ENCODE measurements around the gene GRIN2A. TPM values are rescaled to one million over a fixed set of nuclear protein-coding genes. Genes with fewer than 3 reads are reported as not detected.

The GRIN2A gene
- polyA plus RNA-seq, 4 donors = 0.13 to 0.27 (median 0.19) TPM; not detected in 1

- Histone ChIP-seq H3K27ac (ENCODE audit: low read depth in 1 of 3, low read length in 2 of 3) (no peak overlapping the region), H3K9me3 (ENCODE audit: control insufficient read depth in 2 of 2, insufficient read depth in 1 of 2, low read depth in 1 of 2, low read length in 1 of 2) (no peaks in the 10 kb centered on the region), H3K4me3 (ENCODE audit: low read depth in 1 of 3, low read length in 3 of 3) (no peak overlapping the region), H3K4me1 (ENCODE audit: control insufficient read depth in 3 of 3, insufficient read depth in 2 of 3, low read depth in 1 of 3, low read length in 2 of 3) (no peaks in the 10 kb centered on the region), H3K27me3 (ENCODE audit: control insufficient read depth in 3 of 3, insufficient read depth in 3 of 3, low read length in 3 of 3) (no peaks in the 10 kb centered on the region), H3K36me3 (ENCODE audit: control insufficient read depth in 3 of 3, insufficient read depth in 2 of 3, low read depth in 1 of 3, low read length in 3 of 3) (no peaks in the 10 kb centered on the region)
- no peak for FAIRE-seq
- DNase-seq = no peak
- 70 to 77% (median 75%) methylated on average over 5 of the region's 5 CpGs for WGBS, 3 donors
These were observed 268.5 kb downstream of the GRIN2A start for GRCh38 chr16:9913604-9914326.

GRCh38 chr16:9911989-9912388 is 270.2 kb downstream of the GRIN2A start:
- 94 to 98% (median 96%) methylated on average over 4 of the region's 4 CpGs for WGBS, 3 donors
- FAIRE-seq (no peak), DNase-seq (no peak)
- Histone ChIP-seq H3K9me3 (ENCODE audit: control insufficient read depth in 2 of 2, insufficient read depth in 1 of 2, low read depth in 1 of 2, low read length in 1 of 2) (no peaks in the 10 kb centered on the region), H3K36me3 (ENCODE audit: control insufficient read depth in 3 of 3, insufficient read depth in 2 of 3, low read depth in 1 of 3, low read length in 3 of 3) (no peaks in the 10 kb centered on the region), H3K27me3 (ENCODE audit: control insufficient read depth in 3 of 3, insufficient read depth in 3 of 3, low read length in 3 of 3) (no peaks in the 10 kb centered on the region), H3K4me1 (ENCODE audit: control insufficient read depth in 3 of 3, insufficient read depth in 2 of 3, low read depth in 1 of 3, low read length in 2 of 3) (no peaks in the 10 kb centered on the region), H3K4me3 (ENCODE audit: low read depth in 1 of 3, low read length in 3 of 3) (no peak overlapping the region), H3K27ac (ENCODE audit: low read depth in 1 of 3, low read length in 2 of 3) (no peak overlapping the region)

DNA sequence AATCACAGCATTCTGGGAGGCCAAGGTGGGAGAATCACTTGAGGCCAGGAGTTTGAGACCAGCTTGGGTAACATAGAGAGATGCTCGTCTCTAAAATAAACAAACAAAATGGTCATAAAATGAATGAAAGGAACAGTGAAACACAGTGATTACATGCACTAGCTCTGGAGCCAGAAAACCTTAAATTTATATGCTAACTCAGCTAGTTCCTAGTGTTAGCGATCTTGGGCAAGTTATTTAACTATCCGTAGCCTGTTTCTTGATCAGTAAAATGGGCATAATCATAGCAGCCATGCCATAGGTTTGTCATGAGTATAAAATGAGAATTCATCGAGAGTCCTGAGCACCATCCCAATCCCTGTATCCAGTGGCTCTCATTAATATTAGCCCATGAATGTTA is 271.0 kb downstream of the GRIN2A start:
- Histone ChIP-seq H3K27me3 (ENCODE audit: control insufficient read depth in 3 of 3, insufficient read depth in 3 of 3, low read length in 3 of 3) (no peaks in the 10 kb centered on the region), H3K27ac (ENCODE audit: low read depth in 1 of 3, low read length in 2 of 3) (no peak overlapping the region), H3K36me3 (ENCODE audit: control insufficient read depth in 3 of 3, insufficient read depth in 2 of 3, low read depth in 1 of 3, low read length in 3 of 3) (no peaks in the 10 kb centered on the region), H3K9me3 (ENCODE audit: control insufficient read depth in 2 of 2, insufficient read depth in 1 of 2, low read depth in 1 of 2, low read length in 1 of 2) (no peaks in the 10 kb centered on the region), H3K4me1 (ENCODE audit: control insufficient read depth in 3 of 3, insufficient read depth in 2 of 3, low read depth in 1 of 3, low read length in 2 of 3) (no peaks in the 10 kb centered on the region), H3K4me3 (ENCODE audit: low read depth in 1 of 3, low read length in 3 of 3) (no peak overlapping the region)
- FAIRE-seq (no peak), DNase-seq (no peak)
- 67 to 77% (median 69%) methylated on average over 4 of the region's 4 CpGs for WGBS, 3 donors

DNA sequence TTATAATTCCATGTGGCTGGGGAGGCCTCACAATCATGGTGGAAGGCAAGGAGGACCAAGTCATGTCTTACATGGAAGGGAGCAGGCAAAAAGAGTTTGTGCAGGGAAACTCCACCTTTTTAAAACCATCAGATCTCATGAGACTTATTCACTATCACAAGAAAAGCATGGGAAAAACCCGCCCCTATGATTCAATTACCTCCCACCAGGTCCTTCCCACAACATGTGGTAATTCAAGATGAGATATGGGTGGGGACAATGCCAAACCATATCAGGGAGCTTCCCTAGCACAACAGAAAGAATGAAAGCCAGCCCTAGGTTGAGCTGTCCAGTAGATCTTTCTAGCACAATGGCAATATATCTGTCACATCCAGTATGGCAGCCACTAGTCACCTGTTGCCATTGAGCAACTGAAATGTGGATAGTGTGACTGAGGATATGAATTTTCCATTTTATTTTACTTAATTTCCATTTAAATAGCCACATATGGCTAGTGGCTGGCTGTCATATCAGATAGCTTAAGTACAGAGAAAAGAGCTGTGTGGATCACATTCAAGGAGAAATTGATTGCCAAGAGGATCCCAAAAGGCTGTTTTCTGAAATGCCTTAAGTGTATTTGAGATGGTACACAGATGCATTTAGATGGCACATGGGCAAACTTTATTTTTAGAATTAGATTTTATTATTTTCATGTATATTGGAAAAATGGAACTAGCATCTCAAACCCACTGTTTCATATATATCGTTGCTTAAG is 273.0 kb downstream of the GRIN2A start:
- FAIRE-seq (no peak), DNase-seq (no peak)
- Histone ChIP-seq H3K36me3 (ENCODE audit: control insufficient read depth in 3 of 3, insufficient read depth in 2 of 3, low read depth in 1 of 3, low read length in 3 of 3) (no peaks in the 10 kb centered on the region), H3K9me3 (ENCODE audit: control insufficient read depth in 2 of 2, insufficient read depth in 1 of 2, low read depth in 1 of 2, low read length in 1 of 2) (no peaks in the 10 kb centered on the region), H3K4me3 (ENCODE audit: low read depth in 1 of 3, low read length in 3 of 3) (no peak overlapping the region), H3K4me1 (ENCODE audit: control insufficient read depth in 3 of 3, insufficient read depth in 2 of 3, low read depth in 1 of 3, low read length in 2 of 3) (no peaks in the 10 kb centered on the region), H3K27me3 (ENCODE audit: control insufficient read depth in 3 of 3, insufficient read depth in 3 of 3, low read length in 3 of 3) (no peaks in the 10 kb centered on the region), H3K27ac (ENCODE audit: low read depth in 1 of 3, low read length in 2 of 3) (no peak overlapping the region)
- WGBS, 3 donors = 83 to 92% (median 89%) methylated on average over 2 of the region's 2 CpGs

DNA sequence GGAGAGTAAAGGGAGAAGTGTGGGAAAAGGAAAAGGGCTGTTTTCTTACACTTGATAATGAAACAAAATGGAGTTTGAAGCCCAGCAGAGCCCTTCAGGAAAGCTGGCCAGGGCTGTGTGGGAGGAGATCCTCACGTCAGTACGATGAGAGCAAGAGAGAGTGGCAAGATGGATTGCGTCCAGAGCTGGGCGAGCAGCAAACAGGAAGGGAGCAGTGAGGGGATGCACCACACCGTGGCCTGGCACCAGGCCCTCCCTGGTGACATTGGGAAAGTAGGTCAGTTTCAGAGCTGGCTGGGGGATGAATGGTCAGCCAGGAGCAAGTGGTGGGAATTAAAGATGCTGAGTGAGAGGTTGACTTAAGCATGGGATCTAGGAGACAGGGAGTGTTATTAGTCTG is 273.6 kb downstream of the GRIN2A start:
- DNase-seq (no peak), FAIRE-seq (no peak)
- H3K4me1 ChIP-seq (ENCODE audit: control insufficient read depth in 3 of 3, insufficient read depth in 2 of 3, low read depth in 1 of 3, low read length in 2 of 3) = no peaks in the 10 kb centered on the region
- 48 to 74% (median 65%) methylated on average over 5 of the region's 5 CpGs for WGBS, 3 donors
- H3K27ac ChIP-seq (ENCODE audit: low read depth in 1 of 3, low read length in 2 of 3) = no peak overlapping the region
- no peaks in the 10 kb centered on the region for H3K36me3 ChIP-seq (ENCODE audit: control insufficient read depth in 3 of 3, insufficient read depth in 2 of 3, low read depth in 1 of 3, low read length in 3 of 3)
- no peak overlapping the region for H3K4me3 ChIP-seq (ENCODE audit: low read depth in 1 of 3, low read length in 3 of 3)
- H3K9me3 ChIP-seq (ENCODE audit: control insufficient read depth in 2 of 2, insufficient read depth in 1 of 2, low read depth in 1 of 2, low read length in 1 of 2) = no peaks in the 10 kb centered on the region
- H3K27me3 ChIP-seq (ENCODE audit: control insufficient read depth in 3 of 3, insufficient read depth in 3 of 3, low read length in 3 of 3) = no peaks in the 10 kb centered on the region

- no peaks in the 10 kb centered on the region for H3K4me1 ChIP-seq (ENCODE audit: control insufficient read depth in 3 of 3, insufficient read depth in 2 of 3, low read depth in 1 of 3, low read length in 2 of 3)
- WGBS, 3 donors = 72 to 81% (median 79%) methylated on average over 8 of the region's 8 CpGs
- FAIRE-seq = no peak
- H3K27me3 ChIP-seq (ENCODE audit: control insufficient read depth in 3 of 3, insufficient read depth in 3 of 3, low read length in 3 of 3) = no peaks in the 10 kb centered on the region
- no peaks in the 10 kb centered on the region for H3K36me3 ChIP-seq (ENCODE audit: control insufficient read depth in 3 of 3, insufficient read depth in 2 of 3, low read depth in 1 of 3, low read length in 3 of 3)
- no peaks in the 10 kb centered on the region for H3K9me3 ChIP-seq (ENCODE audit: control insufficient read depth in 2 of 2, insufficient read depth in 1 of 2, low read depth in 1 of 2, low read length in 1 of 2)
- no peak for DNase-seq
- H3K27ac ChIP-seq (ENCODE audit: low read depth in 1 of 3, low read length in 2 of 3) = no peak overlapping the region
- H3K4me3 ChIP-seq (ENCODE audit: low read depth in 1 of 3, low read length in 3 of 3) = no peak overlapping the region
These were observed 274.5 kb downstream of the GRIN2A start for GRCh38 chr16:9907752-9908151.

DNA sequence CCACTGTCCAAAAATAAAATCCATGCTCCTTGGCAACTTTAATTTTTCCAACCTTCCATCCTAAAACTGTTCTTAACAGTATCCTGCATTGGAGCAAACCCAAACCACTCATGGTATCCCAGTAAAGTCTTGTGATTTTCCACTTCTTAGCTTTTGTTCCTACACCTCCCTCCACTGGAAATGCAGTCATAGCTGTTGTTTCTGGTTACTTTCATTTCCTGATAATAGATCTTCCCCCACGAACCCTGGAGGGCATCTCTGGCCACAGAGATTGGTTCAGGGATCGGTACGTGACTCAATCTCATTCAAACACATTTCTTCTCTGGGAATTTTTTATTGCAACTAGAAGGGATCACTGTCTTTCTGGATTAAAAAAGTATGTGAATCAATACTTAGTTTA is 276.0 kb downstream of the GRIN2A start:
- no peak for FAIRE-seq

GRCh38 chr16:9904526-9904925 is 277.7 kb downstream of the GRIN2A start:
- Histone ChIP-seq H3K27ac (ENCODE audit: low read depth in 1 of 3, low read length in 2 of 3) (no peak overlapping the region), H3K36me3 (ENCODE audit: control insufficient read depth in 3 of 3, insufficient read depth in 2 of 3, low read depth in 1 of 3, low read length in 3 of 3) (no peaks in the 10 kb centered on the region), H3K27me3 (ENCODE audit: control insufficient read depth in 3 of 3, insufficient read depth in 3 of 3, low read length in 3 of 3) (no peaks in the 10 kb centered on the region), H3K9me3 (ENCODE audit: control insufficient read depth in 2 of 2, insufficient read depth in 1 of 2, low read depth in 1 of 2, low read length in 1 of 2) (no peaks in the 10 kb centered on the region), H3K4me1 (ENCODE audit: control insufficient read depth in 3 of 3, insufficient read depth in 2 of 3, low read depth in 1 of 3, low read length in 2 of 3) (no peaks in the 10 kb centered on the region), H3K4me3 (ENCODE audit: low read depth in 1 of 3, low read length in 3 of 3) (no peak overlapping the region)
- DNase-seq (no peak), FAIRE-seq (no peak)
- whole genome bisulfite sequencing, 3 donors = 56 to 78% (median 71%) methylated on average over 2 of the region's 2 CpGs

More for the DNA sequence above, 276.0 kb downstream of the GRIN2A start:
- Histone ChIP-seq H3K4me3 (ENCODE audit: low read depth in 1 of 3, low read length in 3 of 3) (no peak overlapping the region), H3K36me3 (ENCODE audit: control insufficient read depth in 3 of 3, insufficient read depth in 2 of 3, low read depth in 1 of 3, low read length in 3 of 3) (no peaks in the 10 kb centered on the region), H3K4me1 (ENCODE audit: control insufficient read depth in 3 of 3, insufficient read depth in 2 of 3, low read depth in 1 of 3, low read length in 2 of 3) (no peaks in the 10 kb centered on the region), H3K27ac (ENCODE audit: low read depth in 1 of 3, low read length in 2 of 3) (no peak overlapping the region), H3K27me3 (ENCODE audit: control insufficient read depth in 3 of 3, insufficient read depth in 3 of 3, low read length in 3 of 3) (no peaks in the 10 kb centered on the region), H3K9me3 (ENCODE audit: control insufficient read depth in 2 of 2, insufficient read depth in 1 of 2, low read depth in 1 of 2, low read length in 1 of 2) (no peaks in the 10 kb centered on the region)
- 53 to 69% (median 61%) methylated on average over 3 of the region's 3 CpGs for WGBS, 3 donors
- DNase-seq = no peak
